OCI-LY1 (cell line): Measurements from ENCODE around the gene ING3.

ENCODE experiments used
- H2AFZ ChIP-seq: fragments of 200-600 bp; sonication (generic), shearing (Covaris generic); 2 replicates; pipeline ENCODE4 v1.6.0; 2014; ENCODE audit warnings: antibody characterized with exemption, mild to moderate bottlenecking, low read length
- H3F3A ChIP-seq: fragments of 200-600 bp; sonication (generic), shearing (Covaris generic); 2 replicates; pipeline ENCODE4 v1.6.0; 2014; ENCODE audit warnings: mild to moderate bottlenecking, antibody characterized with exemption, low read length, moderate library complexity; ENCODE audit not compliant: insufficient read depth
- H3K27ac ChIP-seq: fragments of 200-600 bp; sonication (generic); 2 replicates; pipeline ENCODE4 v1.5.1; 2014; ENCODE audit warnings: low read length, mixed run types, mild to moderate bottlenecking, low read depth; ENCODE audit not compliant: poor library complexity, severe bottlenecking
- H3K27me3 ChIP-seq: fragments of 200-600 bp; sonication (generic); 2 replicates; pipeline ENCODE4 v1.6.0; 2014; ENCODE audit warnings: antibody characterized with exemption, mild to moderate bottlenecking, low read length, moderate library complexity; ENCODE audit not compliant: insufficient read depth
- H3K36me3 ChIP-seq: fragments of 200-600 bp; sonication (generic); 2 replicates; pipeline ENCODE4 v1.6.1; 2014; ENCODE audit warnings: mild to moderate bottlenecking, antibody characterized with exemption, low read length, moderate library complexity, mixed read lengths; ENCODE audit not compliant: insufficient read depth
- H3K4me1 ChIP-seq: fragments of 200-600 bp; sonication (generic); 2 replicates; pipeline ENCODE4 v1.5.1; 2014; ENCODE audit warnings: mild to moderate bottlenecking, low read length, moderate library complexity; ENCODE audit not compliant: insufficient read depth, severe bottlenecking
- H3K4me2 ChIP-seq: fragments of 200-600 bp; sonication (generic), shearing (Covaris generic); 2 replicates; pipeline ENCODE4 v1.6.1; 2014; ENCODE audit warnings: low read length
- H3K4me3 ChIP-seq: fragments of 200-600 bp; sonication (generic); 2 replicates; pipeline ENCODE4 v1.5.1; 2014; ENCODE audit warnings: low read length, low read depth, mild to moderate bottlenecking, mixed read lengths; ENCODE audit not compliant: poor library complexity, severe bottlenecking
- H3K79me2 ChIP-seq: fragments of 200-600 bp; shearing (Covaris generic); 2 replicates; pipeline ENCODE4 v1.6.1; 2016; ENCODE audit warnings: mixed run types, low read length, mixed read lengths; ENCODE audit not compliant: insufficient read depth
- H3K9ac ChIP-seq: fragments of 200-600 bp; sonication (generic), shearing (Covaris generic); 2 replicates; pipeline ENCODE4 v1.6.1; 2014; ENCODE audit warnings: mild to moderate bottlenecking, low read length, mixed read lengths
- H3K9me2 ChIP-seq: fragments of 200-600 bp; sonication (generic), shearing (Covaris generic); 2 replicates; pipeline ENCODE4 v1.6.1; 2014; ENCODE audit warnings: low read depth, mild to moderate bottlenecking, low read length, mixed read lengths
- H3K9me3 ChIP-seq: fragments of 200-600 bp; shearing (Covaris generic); 2 replicates; pipeline ENCODE4 v1.6.1; 2014; ENCODE audit warnings: low read length, mixed read lengths
- H4K20me1 ChIP-seq: fragments of 200-600 bp; sonication (generic), shearing (Covaris generic); 2 replicates; pipeline ENCODE4 v1.6.0; 2016; ENCODE audit warnings: mild to moderate bottlenecking, low read length; ENCODE audit not compliant: insufficient read depth
- EZH2 ChIP-seq: fragments of 200-600 bp; sonication (generic), shearing (Covaris generic); IDR thresholded peaks from 2 replicates; pipeline ENCODE4 v1.8.0; 2017; ENCODE audit warnings: borderline replicate concordance, mixed run types, mild to moderate bottlenecking, antibody characterized with exemption, low read length, moderate library complexity, mixed read lengths
- TF ChIP-seq, protein P1 (sequence below): fragments of 200-600 bp; sonication (generic), shearing (Covaris generic); IDR thresholded peaks from 2 replicates; pipeline ENCODE4 v1.5.1; 2017; ENCODE audit warnings: mild to moderate bottlenecking, antibody characterized with exemption, low read length, moderate library complexity, mixed read lengths

ING3 gene

DNA sequence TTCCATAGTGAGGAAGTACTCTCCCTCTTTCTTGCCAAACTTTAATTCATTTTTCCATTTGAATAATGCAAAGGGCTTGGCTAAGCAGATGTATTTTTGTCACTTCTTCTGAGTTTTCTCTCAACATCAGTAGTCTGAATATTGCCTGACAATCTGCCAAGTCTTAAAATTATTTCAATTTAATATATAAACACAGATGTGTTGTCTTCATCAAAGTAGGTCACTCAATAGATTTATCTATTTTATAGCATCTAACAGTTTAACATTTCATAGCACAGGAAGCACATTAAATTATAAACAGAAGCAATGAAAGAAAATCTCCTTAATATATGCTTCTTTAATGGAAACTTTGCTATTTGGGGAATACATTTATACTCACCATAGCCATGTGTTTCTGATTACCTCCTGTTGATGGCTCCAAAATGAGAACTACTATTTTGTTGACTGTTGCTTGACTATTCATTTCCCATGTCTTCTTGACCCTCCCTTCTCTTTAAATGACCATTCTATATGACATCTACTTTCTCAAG, 42.5 kb downstream of the ING3 start:
- Histone ChIP-seq H3K4me1 (peaks cover 35% of the 10 kb centered on the region), H3K79me2 (no peaks in the 10 kb centered on the region), H3K9ac (no peak overlapping the region), H3K36me3 (no peaks in the 10 kb centered on the region), H3K4me2 (no peak overlapping the region), H4K20me1 (no peaks in the 10 kb centered on the region), H3F3A (no peaks in the 10 kb centered on the region), H2AFZ (no peak overlapping the region), H3K4me3 (no peak overlapping the region), H3K9me3 (no peaks in the 10 kb centered on the region), H3K27ac (no peak overlapping the region), H3K27me3 (no peaks in the 10 kb centered on the region), H3K9me2 (no peaks in the 10 kb centered on the region)
- TF ChIP-seq, protein P1, sequence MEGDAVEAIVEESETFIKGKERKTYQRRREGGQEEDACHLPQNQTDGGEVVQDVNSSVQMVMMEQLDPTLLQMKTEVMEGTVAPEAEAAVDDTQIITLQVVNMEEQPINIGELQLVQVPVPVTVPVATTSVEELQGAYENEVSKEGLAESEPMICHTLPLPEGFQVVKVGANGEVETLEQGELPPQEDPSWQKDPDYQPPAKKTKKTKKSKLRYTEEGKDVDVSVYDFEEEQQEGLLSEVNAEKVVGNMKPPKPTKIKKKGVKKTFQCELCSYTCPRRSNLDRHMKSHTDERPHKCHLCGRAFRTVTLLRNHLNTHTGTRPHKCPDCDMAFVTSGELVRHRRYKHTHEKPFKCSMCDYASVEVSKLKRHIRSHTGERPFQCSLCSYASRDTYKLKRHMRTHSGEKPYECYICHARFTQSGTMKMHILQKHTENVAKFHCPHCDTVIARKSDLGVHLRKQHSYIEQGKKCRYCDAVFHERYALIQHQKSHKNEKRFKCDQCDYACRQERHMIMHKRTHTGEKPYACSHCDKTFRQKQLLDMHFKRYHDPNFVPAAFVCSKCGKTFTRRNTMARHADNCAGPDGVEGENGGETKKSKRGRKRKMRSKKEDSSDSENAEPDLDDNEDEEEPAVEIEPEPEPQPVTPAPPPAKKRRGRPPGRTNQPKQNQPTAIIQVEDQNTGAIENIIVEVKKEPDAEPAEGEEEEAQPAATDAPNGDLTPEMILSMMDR, result no peak
- TF ChIP-seq EZH2, result no peak

DNA sequence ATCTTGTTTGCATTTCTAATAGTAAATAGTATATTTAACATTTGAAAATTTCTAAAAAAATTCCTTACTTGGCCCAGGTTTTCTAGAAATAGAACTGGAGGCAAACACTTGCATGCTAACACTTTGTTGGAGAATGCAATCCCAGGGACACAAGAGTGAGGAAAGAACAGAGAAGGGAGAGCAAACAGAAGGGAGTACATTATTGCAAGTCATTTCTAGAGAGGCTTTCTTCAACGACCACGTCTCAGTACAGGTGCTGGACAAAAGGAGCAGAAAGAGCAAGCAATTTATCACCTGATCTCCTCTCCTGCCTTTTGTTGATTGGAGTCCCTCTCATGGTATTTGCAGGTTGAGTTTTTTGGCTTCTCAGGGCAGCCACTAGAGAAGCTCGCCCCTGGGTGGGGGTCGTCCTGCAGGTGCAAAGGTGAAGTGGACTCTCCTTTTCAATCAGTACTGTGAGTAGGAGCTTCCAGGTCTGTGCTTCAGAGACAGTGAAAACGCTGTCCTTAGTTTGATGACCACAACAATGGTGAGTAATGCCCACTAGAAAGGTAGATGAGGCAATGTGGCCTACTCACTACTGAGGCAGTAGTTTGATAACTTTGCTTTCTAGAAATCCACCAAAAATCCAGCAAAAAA, 43.1 kb downstream of the ING3 start:
- Histone ChIP-seq H3F3A (no peaks in the 10 kb centered on the region), H3K27ac (no peak overlapping the region), H3K27me3 (no peaks in the 10 kb centered on the region)

DNA sequence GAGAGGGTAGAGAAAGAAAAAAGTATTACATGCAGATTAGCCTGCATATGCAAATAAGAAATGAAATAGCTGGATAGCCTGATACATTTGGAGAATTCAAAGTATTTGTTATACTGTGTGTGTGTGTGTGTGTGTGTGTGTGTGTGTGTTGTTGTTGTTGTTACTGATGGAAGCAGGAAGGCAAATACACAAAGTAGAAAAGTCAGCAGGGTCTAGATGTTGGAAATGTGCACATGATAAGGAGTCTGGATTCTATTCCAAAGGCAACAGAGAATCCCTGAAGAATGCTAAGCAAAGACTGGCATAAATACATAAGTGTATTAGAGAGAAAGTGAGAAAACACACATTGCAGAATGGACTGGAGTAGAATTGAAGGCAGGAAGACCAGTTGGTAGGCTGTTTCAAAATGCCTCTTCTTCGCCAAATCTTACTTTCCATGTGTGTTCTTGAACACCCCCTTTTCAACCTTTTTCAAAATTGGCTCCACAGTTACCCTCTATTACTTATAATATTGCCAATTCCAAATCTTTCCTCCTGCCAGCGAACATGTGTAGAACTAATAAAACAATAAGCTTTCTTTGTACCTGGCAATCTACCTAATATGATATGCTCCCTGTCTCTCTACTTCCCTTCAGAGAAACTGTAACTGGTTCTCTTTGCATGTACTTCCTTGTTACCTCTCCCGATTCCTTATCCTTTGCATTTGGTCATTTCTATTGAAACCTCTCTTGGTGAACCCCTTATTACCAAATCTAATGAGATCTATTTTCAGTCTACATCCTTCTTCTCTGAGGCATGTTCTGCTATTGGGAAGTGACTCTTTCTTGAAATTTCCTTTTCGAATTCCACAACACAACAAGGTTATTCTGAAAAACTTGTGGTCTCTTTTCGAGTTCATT, 44.2 kb downstream of the ING3 start:
- H3K9ac ChIP-seq, result no peak overlapping the region
- H3K9me3 ChIP-seq, result no peaks in the 10 kb centered on the region
- H3K79me2 ChIP-seq, result no peaks in the 10 kb centered on the region
- no peak overlapping the region for H3K27ac ChIP-seq
- no peaks in the 10 kb centered on the region for H3F3A ChIP-seq
- no peaks in the 10 kb centered on the region for H3K9me2 ChIP-seq
- no peak overlapping the region for H3K4me2 ChIP-seq
- no peak overlapping the region for H2AFZ ChIP-seq
- H3K4me1 ChIP-seq, result peaks cover 18% of the 10 kb centered on the region
- no peak overlapping the region for H3K4me3 ChIP-seq
- H3K36me3 ChIP-seq, result no peaks in the 10 kb centered on the region
- no peaks in the 10 kb centered on the region for H3K27me3 ChIP-seq
- TF ChIP-seq, protein P1, result no peak
- TF ChIP-seq EZH2, result no peak
- no peaks in the 10 kb centered on the region for H4K20me1 ChIP-seq

More for the DNA sequence above, 43.1 kb downstream of the ING3 start:
- Histone ChIP-seq H4K20me1 (no peaks in the 10 kb centered on the region), H3K9me2 (no peaks in the 10 kb centered on the region), H3K36me3 (no peaks in the 10 kb centered on the region), H3K4me3 (no peak overlapping the region), H3K79me2 (no peaks in the 10 kb centered on the region), H3K9ac (no peak overlapping the region), H3K9me3 (no peaks in the 10 kb centered on the region), H3K4me2 (no peak overlapping the region), H2AFZ (no peak overlapping the region), H3K4me1 (peaks cover 29% of the 10 kb centered on the region)
- TF ChIP-seq, protein P1, result no peak
- TF ChIP-seq EZH2, result no peak
